Fibroblast of skin of scalp (primary cell): Measurements from ENCODE around the gene PXDN.
"Not testable (repeated sequence)": the region's sequence is repeated elsewhere in the genome, so short reads cannot be mapped to it uniquely, and the experiment has no call there.

Experiments used
- DNase-seq: peaks from one replicate; pipeline ENCODE4 v3.0.0-alpha.2; 2013

Gene PXDN

DNA sequence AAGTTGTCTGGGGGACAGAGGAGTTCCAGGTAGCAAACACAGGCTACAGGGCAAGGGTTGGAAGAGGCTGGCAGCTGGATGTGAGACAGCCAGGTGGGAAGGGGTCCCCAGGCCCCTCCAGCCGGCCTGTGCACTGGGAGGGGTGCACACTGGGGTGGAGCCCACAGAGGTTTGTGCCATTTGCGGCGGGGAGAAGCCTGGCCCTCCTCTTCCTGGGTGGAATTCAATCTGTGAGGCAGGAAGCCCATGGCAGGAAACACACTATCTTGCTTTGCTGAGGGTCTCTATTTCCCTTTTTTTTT is 63.3 kb downstream of the PXDN start:
- no peak for DNase-seq

GRCh38 chr2:1680222-1681016 is 63.9 kb downstream of the PXDN start:
- DNase-seq, result no peak

GRCh38 chr2:1679488-1680039 is 64.8 kb downstream of the PXDN start:
- not testable (repeated sequence) for DNase-seq

- DNase-seq, result not testable (repeated sequence)
These were observed 65.2 kb downstream of the PXDN start for GRCh38 chr2:1679065-1679464.

GRCh38 chr2:1678609-1679008 is 65.7 kb downstream of the PXDN start:
- DNase-seq, result no peak

- no peak for DNase-seq
These were observed 66.5 kb downstream of the PXDN start for GRCh38 chr2:1677821-1678165.

- no peak for DNase-seq
These were observed 67.1 kb downstream of the PXDN start for GRCh38 chr2:1676913-1677820.

DNA sequence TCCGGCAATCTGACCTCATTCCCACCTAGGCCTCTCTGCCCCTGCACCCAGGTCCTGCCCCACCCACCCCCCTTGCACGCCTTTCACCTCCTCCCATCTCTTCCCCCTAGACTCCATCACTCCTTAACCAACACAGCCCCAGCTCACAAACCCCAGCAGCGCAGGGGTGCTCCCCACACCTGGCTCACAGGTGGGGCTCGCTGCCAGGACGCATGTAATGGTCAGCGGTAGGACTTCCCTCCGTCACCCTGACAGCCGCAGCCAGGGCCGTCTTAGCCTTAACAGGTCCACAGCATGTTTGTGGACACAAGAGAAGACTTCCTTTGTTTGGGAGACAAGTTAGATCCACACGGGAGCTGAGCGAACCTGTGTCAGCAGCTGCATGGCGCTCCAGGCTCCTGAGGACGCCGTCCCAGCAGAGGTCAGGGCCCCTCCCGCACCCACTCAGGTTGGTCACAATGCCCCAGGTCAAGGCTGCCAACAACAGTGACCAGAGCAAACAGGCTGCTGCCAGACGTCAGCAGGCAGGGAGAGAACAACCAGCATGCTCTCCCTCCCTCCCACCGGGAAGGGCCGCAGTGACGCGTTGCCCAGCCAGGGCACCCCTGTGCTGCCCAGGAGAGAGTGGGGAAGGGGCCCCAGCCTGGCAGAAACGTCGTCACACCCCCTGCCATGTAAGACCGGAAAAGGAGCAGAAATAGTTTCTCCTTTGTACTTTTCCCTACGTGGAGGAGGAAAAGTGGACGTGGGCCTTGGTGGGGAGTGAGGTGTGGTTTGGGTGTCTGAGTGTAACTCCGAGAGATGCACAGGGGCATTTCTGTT is 68.0 kb downstream of the PXDN start:
- DNase-seq, result no peak

- DNase-seq, result peak; percentile 93
These were observed 68.7 kb downstream of the PXDN start for GRCh38 chr2:1675633-1676032.

GRCh38 chr2:1674766-1675397 is 69.4 kb downstream of the PXDN start:
- no peak for DNase-seq

GRCh38 chr2:1674276-1674675 is 70.0 kb downstream of the PXDN start:
- no peak for DNase-seq

DNA sequence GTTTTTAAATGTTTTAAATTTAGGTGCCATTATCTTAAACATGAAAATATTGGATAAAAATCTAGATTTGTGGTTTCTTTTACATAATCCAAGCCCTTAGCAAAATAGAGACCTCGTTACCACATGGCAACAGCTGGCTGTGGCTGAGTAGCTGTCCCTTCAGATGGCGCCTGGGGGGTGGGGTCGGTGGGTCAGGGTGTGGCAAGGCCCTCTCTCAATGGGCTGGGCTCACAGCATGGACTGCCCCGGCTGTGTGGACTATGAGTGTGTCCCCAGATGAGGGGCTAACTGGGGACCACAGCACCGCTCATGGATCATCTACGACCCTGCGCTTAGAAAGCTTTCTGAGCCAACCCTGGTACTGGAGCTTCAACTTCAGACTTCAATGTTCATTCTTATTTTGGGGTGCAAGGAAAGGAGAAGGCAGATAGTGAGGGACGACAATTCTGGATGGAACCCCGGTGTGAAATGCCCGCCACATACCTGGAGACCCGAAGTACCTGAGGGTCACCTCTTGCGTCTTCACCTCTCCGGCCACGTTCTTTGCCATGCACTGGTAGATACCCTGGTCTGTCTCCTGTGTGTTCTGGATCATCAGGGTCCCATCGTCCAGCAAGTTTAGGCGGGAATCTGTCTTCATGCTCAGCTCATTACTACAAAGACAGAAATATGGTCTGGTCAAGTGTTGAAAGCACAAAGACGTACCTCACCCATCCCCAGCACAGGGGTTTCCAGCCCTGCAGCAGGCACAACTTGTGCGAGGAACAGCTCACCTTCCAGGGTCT is 71.0 kb downstream of the PXDN start:
- no peak for DNase-seq

DNA sequence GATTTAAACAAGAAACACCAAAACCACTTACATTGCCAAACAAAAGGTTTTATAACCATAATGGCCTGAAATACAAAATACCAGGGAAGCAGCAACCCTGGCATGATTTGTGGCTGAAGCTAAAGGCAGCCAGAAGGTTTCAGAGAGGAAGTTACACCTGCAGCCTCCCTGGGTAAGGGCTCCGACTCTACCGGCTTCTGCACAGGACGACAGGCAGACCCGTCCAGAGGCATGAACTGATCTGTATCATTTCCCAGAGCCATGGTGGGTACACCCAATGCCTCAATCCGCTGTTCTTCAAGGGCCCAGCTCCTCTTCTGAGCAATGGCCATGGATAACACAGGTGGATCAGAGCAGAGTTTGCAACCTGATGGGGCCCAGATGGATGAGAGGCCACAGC is 71.6 kb downstream of the PXDN start:
- no peak for DNase-seq

DNA sequence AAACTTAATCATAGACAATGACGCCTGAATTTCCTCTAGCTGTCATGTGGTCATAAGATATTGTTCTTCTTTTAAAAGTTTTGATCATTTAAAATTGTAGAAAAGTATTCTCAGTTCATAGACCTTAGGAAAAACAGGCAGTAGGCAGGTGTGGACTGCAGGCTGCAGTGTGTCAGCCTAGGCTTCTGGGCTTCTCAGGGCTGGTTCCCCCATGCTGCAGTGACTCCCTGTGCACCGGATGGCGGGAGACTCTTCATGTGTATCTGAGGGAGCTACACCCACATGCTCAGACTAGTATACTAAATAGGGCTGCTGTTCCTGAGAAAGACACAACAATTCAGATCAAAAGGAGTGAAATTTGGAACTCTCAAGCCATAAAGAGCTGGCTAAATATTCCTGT is 72.4 kb downstream of the PXDN start:
- DNase-seq, result no peak

DNA sequence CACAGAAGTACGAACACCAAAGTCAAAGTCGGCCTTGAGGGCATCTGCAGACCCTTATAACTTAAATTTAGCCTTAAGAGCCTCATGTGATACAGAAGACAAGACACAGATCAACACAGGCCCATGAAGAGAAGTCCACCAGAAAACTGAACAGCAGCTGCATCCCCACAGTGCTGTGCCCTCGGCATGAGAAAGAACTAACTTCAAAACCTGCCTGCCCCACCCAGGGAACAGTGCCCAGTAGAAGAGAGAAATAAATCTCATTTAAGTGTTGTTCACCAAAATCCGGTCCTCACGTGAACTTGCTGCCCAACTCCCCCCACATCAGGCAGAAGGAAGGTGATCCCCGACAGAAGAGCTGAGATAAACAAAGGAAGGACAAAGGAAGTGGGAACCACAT is 73.7 kb downstream of the PXDN start:
- no peak for DNase-seq

DNA sequence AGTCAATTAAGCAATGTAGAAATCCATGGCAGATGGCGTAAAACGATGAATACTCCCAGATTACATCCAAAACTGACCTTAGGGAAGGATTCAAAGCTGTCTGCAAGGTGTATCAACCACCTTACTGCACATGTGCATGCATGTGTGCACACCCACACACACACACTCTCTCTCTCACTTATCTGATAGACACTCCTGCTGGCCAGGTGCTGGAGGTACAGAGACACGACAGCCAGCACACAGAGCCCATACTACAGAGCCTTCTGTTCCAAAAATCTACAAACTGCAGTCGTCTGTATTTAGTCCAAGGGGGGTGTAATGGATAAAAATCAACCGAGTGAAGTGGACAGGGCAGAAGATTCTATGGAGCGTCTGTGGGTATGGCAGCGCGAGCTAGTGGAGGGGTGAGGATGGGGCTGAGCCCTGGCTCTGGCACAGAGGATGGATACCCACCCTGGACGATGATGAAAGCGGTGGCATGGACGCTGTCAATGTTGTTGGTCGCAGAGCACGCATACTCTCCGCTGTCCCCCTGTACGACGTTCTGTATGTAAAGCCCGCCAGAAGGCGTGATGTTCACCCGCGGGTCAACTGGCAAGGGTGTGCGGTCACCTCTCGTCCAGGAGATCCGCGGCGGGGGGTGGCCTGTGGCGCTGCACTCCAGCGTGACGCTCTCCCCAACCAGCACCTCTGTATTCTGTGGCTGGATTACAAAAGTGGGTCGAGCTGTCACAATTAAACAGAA is 78.4 kb downstream of the PXDN start:
- DNase-seq, result no peak

DNA sequence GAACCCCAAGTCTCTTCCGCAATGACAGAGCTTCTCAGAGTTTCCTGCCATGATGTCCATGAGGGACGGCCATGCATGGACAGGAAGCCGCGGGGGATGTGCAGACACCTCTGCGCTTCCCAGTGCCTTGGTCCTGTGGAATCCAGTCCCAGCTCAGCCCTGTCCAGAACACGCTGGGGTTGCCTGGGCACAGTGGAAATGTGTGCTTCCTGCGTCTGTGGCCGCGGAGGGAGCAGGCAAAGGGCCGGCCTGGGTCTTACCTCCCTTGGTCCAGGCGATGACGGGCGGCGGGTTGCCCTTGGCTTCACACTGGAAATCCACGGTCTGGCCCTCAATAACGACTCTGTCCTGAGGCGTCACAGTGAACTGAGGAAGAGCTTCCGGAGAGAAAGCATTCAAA is 79.6 kb downstream of the PXDN start:
- DNase-seq, result no peak

DNA sequence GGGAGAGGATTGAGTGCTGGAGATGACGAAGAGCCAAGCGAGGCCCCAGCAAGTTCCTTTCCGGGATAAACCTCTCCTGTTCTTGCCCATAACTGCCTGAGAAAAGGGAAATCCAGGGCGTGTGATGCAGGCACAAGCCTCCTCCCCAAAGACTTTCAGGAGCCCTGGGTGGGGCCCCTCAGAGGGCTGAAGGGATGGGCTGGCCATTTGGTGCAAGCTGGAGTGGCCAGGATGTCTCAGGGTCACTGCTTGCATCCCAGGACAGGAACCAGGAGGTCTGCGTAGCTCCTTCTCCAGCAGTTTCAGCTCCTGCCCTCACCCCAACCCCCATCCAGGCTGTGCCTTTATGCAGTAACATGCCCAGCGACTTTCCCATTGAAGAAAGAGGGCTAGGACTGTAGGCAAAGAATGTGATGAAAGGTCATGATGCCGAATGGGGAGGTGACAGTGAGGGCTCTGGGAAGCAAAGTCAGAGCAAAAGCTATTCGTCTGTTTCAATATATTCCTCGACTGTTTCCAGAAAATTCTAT is 80.2 kb downstream of the PXDN start:
- no peak for DNase-seq

GRCh38 chr2:1663621-1664020 is 80.7 kb downstream of the PXDN start:
- DNase-seq, result no peak

DNA sequence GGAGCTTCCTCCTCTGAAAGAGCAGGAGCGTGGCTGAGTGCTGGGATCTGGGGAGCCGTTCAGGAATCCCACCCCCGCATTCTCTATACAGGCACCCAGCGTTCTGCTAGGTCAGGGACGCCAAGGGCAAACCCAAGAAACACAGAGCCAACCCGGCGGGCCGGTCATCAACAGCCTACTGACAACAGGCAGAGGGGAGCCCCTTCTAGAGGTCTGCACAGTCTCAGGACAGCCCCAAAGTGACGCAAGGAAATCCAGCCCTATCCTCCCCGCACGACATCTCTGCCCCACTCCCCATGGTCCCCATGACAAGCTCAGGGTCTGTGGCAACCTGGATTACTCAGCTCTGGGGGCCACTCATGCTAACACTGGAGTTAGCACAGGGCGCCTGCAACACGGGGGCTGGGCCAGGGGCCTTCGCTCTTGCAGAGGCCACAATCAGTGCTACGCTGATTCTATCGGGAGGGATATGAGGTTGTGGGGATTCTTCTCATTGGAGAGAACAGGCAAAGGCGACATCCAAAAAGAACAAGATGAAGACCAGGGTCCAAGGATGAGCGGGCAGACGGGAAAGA is 81.6 kb downstream of the PXDN start:
- no peak for DNase-seq
